Panc1 (cell line): ENCODE data around the gene GPR26. TPM values are rescaled to one million over a fixed set of nuclear protein-coding genes. Genes with fewer than 3 reads are reported as not detected.

Experiments
- ATAC-seq: fragments of 200-7000 bp; cut with Tn5 transposase; 2 replicates; pipeline ENCODE4 v1.9.1; 2020; ENCODE audit warnings: mild to moderate bottlenecking, moderate library complexity
- BruUV-seq: library from RNA; stranded (reverse); fragments of 400-500 nt; replicated peaks from 2 replicates; lab custom pipeline; 2021; lab: Mats Ljungman, UMichigan
- CTCF ChIA-PET: fragments of 300-600 bp; sonication (Branson Sonifier 250); formaldehyde crosslinking; loops from one replicate; lab custom pipeline; 2022; ENCODE audit warnings: antibody characterized with exemption; lab: Charles Lee
- POLR2A ChIA-PET: fragments of 300-600 bp; sonication (Branson Sonifier 250); formaldehyde crosslinking; loops from one replicate; lab custom pipeline; 2022; ENCODE audit warnings: antibody characterized with exemption; lab: Charles Lee
- DNase-seq: peaks from one replicate; pipeline ENCODE4 v3.0.0-alpha.2; 2010; ENCODE audit warnings: low read depth, low spot score
- H3K27ac ChIP-seq: 2 replicates; pipeline ENCODE4 v1.5.1; 2011; ENCODE audit warnings: mild to moderate bottlenecking, low read length, inconsistent platforms
- H3K27me3 ChIP-seq: fragments of 200-500 bp; sonication (Bioruptor generic); 2 replicates; pipeline ENCODE4 v1.6.0; 2014; ENCODE audit warnings: low read length, inconsistent platforms; ENCODE audit not compliant: control insufficient read depth, insufficient read depth
- H3K36me3 ChIP-seq: fragments of 200-500 bp; sonication (Bioruptor generic); 2 replicates; pipeline ENCODE4 v1.5.1; 2014; ENCODE audit warnings: inconsistent platforms, mild to moderate bottlenecking, low read length, moderate library complexity; ENCODE audit not compliant: control insufficient read depth, insufficient read depth
- H3K4me1 ChIP-seq: 2 replicates; pipeline ENCODE4 v1.5.1; 2011; ENCODE audit warnings: inconsistent platforms, mild to moderate bottlenecking, low read length, moderate library complexity; ENCODE audit not compliant: control insufficient read depth, insufficient read depth
- H3K4me3 ChIP-seq, 2 experiments: 2 replicates each; pipeline ENCODE4 v1.5.1; 2011 to 2012; ENCODE audit warnings: low read depth in 2 of 2, low read length in 2 of 2, mild to moderate bottlenecking in 2 of 2, inconsistent platforms in 1 of 2, moderate library complexity in 1 of 2
- H3K9me3 ChIP-seq: fragments of 200-500 bp; sonication (Bioruptor generic); 2 replicates; pipeline ENCODE4 v1.5.1; 2014; ENCODE audit warnings: low read depth, mild to moderate bottlenecking, inconsistent platforms, low read length, moderate library complexity; ENCODE audit not compliant: control insufficient read depth, insufficient read depth
- CTCF ChIP-seq: fragments of 450-650 bp; IDR thresholded peaks from 2 replicates; pipeline ENCODE4 v1.5.1; 2017; ENCODE audit warnings: mild to moderate bottlenecking
- POLR2AphosphoS5 ChIP-seq: IDR thresholded peaks from 2 replicates; pipeline ENCODE4 v1.6.1; 2012; ENCODE audit warnings: mild to moderate bottlenecking, low read depth, low read length, moderate library complexity
- REST ChIP-seq, 2 experiments: IDR thresholded peaks; 2 replicates each; pipeline ENCODE4 v1.6.1; 2011 to 2012; ENCODE audit warnings: low read depth in 2 of 2, control low read depth in 1 of 2, low read length in 1 of 2, mild to moderate bottlenecking in 1 of 2, moderate library complexity in 1 of 2; ENCODE audit not compliant: insufficient read depth in 1 of 2
- SIN3A ChIP-seq: IDR thresholded peaks from 2 replicates; pipeline ENCODE4 v1.6.1; 2012; ENCODE audit warnings: low read depth, mild to moderate bottlenecking, low read length, moderate library complexity, borderline replicate concordance; ENCODE audit not compliant: insufficient read depth
- TCF7L2 ChIP-seq: IDR thresholded peaks from 2 replicates; pipeline ENCODE4 v1.6.1; 2011; ENCODE audit warnings: mild to moderate bottlenecking, low read depth, low read length, inconsistent platforms
- in situ Hi-C: cut with HindIII; loops from 2 replicates; pipeline ENCODE4 v1.10.0; 2016; ENCODE audit warnings: low sequenced_read_pairs, low pct_unique_long_range_greater_than_20kb
- intact Hi-C: fragments of 100-400 bp; cut with micrococcal nuclease; formaldehyde crosslinking; loops from one replicate; pipeline ENCODE4 v1.10.0; 2022; ENCODE audit not compliant: unreplicated experiment
- total RNA-seq: library from RNA; stranded (reverse); gene quantifications from one replicate; pipeline ENCODE4 v1.2.1, GENCODE V29; 2021; ENCODE audit not compliant: unreplicated experiment

GPR26 gene
- total RNA-seq, 1 experiment from 2014 or later, result not detected

- in situ Hi-C loops (no loop called here), intact Hi-C loops (no loop called here)
- DNase-seq (no peak), ATAC-seq (no peak)
- Histone ChIP-seq H3K36me3 (no peaks in the 10 kb centered on the region), H3K4me3 (no peak overlapping the region), H3K4me1 (no peaks in the 10 kb centered on the region), H3K9me3 (no peaks in the 10 kb centered on the region), H3K27ac (no peak overlapping the region), H3K27me3 (peaks cover 34% of the 10 kb centered on the region)
- POLR2A ChIA-PET, result no interaction called here
- TF ChIP-seq TCF7L2 (no peak), POLR2AphosphoS5 (no peak), SIN3A (no peak), REST (IDR thresholded peaks at IDR 0.05; ENCODE audit: insufficient read depth in 1 of 2, low read depth in 2 of 2, low read length in 1 of 2) (no peak)
- no TSS peak for BruUV-seq
- CTCF ChIA-PET, result no interaction called here
These were observed 28.8 kb upstream of the GPR26 start for GRCh38 chr10:123637326-123637880.

GRCh38 chr10:123639131-123639530 lies 27.0 kb upstream of the GPR26 start:
- no peak for TF ChIP-seq TCF7L2
- TF ChIP-seq POLR2AphosphoS5, result no peak
- TF ChIP-seq REST (IDR thresholded peaks at IDR 0.05; ENCODE audit: insufficient read depth in 1 of 2, low read depth in 2 of 2, low read length in 1 of 2), result no peak
- TF ChIP-seq CTCF, result no peak
- no peak for TF ChIP-seq SIN3A
- no peaks in the 10 kb centered on the region for H3K36me3 ChIP-seq
- CTCF ChIA-PET, result no interaction called here
- H3K9me3 ChIP-seq, result no peaks in the 10 kb centered on the region
- ATAC-seq, result no peak
- no peaks in the 10 kb centered on the region for H3K4me1 ChIP-seq
- H3K4me3 ChIP-seq, result no peak overlapping the region
- BruUV-seq, result no TSS peak
- POLR2A ChIA-PET, result interaction anchor here (0.6 kb wide), 1 partner anchor 8 kb away, joined by 3 read pairs; no protein-coding TSS in a partner anchor
- intact Hi-C loops (no loop called here), in situ Hi-C loops (no loop called here)
- no peak for DNase-seq
- H3K27ac ChIP-seq, result no peak overlapping the region
- H3K27me3 ChIP-seq, result peaks cover 36% of the 10 kb centered on the region
